SK-N-SH treated with all-trans-retinoic acid at 6 μM for 48 hours (cell line): ENCODE measurements around the gene PSAP.

Experiments
- ATAC-seq: fragments of 200-7000 bp; cut with Tn5 transposase; 3 replicates; pipeline ENCODE4 v1.9.1; 2020; ENCODE audit warnings: mild to moderate bottlenecking, moderate library complexity
- ARNTL ChIP-seq: fragments of 450-650 bp; formaldehyde crosslinking; IDR thresholded peaks from 2 replicates; pipeline ENCODE4 v1.5.0; 2020; ENCODE audit warnings: low read depth, mild to moderate bottlenecking, moderate library complexity, borderline replicate concordance
- BACH2 ChIP-seq: fragments of 250-450 bp; sonication (Bioruptor Pico); IDR thresholded peaks from 2 replicates; pipeline ENCODE4 v1.9.0; 2021; ENCODE audit warnings: mild to moderate bottlenecking, borderline replicate concordance
- CSDC2 ChIP-seq: fragments of 250-450 bp; sonication (Bioruptor Pico); IDR thresholded peaks from 2 replicates; pipeline ENCODE4 v1.5.0; 2020; ENCODE audit warnings: mild to moderate bottlenecking, moderate library complexity
- GLIS3 ChIP-seq: fragments of 250-450 bp; sonication (Bioruptor Pico); IDR thresholded peaks from 2 replicates; pipeline ENCODE4 v1.5.0; 2020; ENCODE audit warnings: mild to moderate bottlenecking, moderate library complexity
- ISL1 ChIP-seq: fragments of 250-450 bp; sonication (Bioruptor Pico); IDR thresholded peaks from 2 replicates; pipeline ENCODE4 v2.1.2; 2022; ENCODE audit warnings: mild to moderate bottlenecking, moderate library complexity
- POU6F1 ChIP-seq: fragments of 250-450 bp; sonication (Bioruptor Pico); IDR thresholded peaks from 2 replicates; pipeline ENCODE4 v1.8.0; 2021; ENCODE audit warnings: low read depth, mild to moderate bottlenecking, moderate library complexity, borderline replicate concordance
- PPARA ChIP-seq: fragments of 250-450 bp; sonication (Bioruptor Pico); IDR thresholded peaks from 2 replicates; pipeline ENCODE4 v1.5.0; 2020; ENCODE audit warnings: mild to moderate bottlenecking, borderline replicate concordance
- RARB ChIP-seq: fragments of 250-450 bp; sonication (Bioruptor Pico); IDR thresholded peaks from 2 replicates; pipeline ENCODE4 v1.8.0; 2021; ENCODE audit warnings: mild to moderate bottlenecking, moderate library complexity
- SNAI2 ChIP-seq: fragments of 250-450 bp; sonication (Bioruptor Pico); IDR thresholded peaks from 2 replicates; pipeline ENCODE4 v1.5.0; 2020; ENCODE audit warnings: mild to moderate bottlenecking, moderate library complexity
- TCF4 ChIP-seq: fragments of 250-450 bp; sonication (Bioruptor Pico); IDR thresholded peaks from 2 replicates; pipeline ENCODE4 v1.8.0; 2021; ENCODE audit warnings: mild to moderate bottlenecking, moderate library complexity, borderline replicate concordance
- ZC3H10 ChIP-seq: fragments of 250-450 bp; sonication (Bioruptor Pico); IDR thresholded peaks from 2 replicates; pipeline ENCODE4 v1.5.1; 2021; ENCODE audit warnings: mild to moderate bottlenecking, moderate library complexity
- ZFP3 ChIP-seq: fragments of 250-450 bp; sonication (Bioruptor Pico); IDR thresholded peaks from 2 replicates; pipeline ENCODE4 v1.5.0; 2020; ENCODE audit warnings: mild to moderate bottlenecking, moderate library complexity
- ZFP30 ChIP-seq: fragments of 450-650 bp; formaldehyde crosslinking; IDR thresholded peaks from 2 replicates; pipeline ENCODE4 v1.5.0; 2022; ENCODE audit warnings: mild to moderate bottlenecking, moderate library complexity
- ZNF565 ChIP-seq: fragments of 450-650 bp; formaldehyde crosslinking; conservative IDR thresholded peaks from 2 replicates; pipeline ENCODE4 v1.5.0; 2020; ENCODE audit warnings: low read depth, mild to moderate bottlenecking, moderate library complexity
- ZNF70 ChIP-seq: fragments of 450-650 bp; formaldehyde crosslinking; IDR thresholded peaks from 2 replicates; pipeline ENCODE4 v1.5.0; 2020; ENCODE audit warnings: mild to moderate bottlenecking, moderate library complexity
- ZNF8 ChIP-seq: fragments of 450-650 bp; formaldehyde crosslinking; IDR thresholded peaks from 2 replicates; pipeline ENCODE4 v1.5.0; 2020; ENCODE audit warnings: mild to moderate bottlenecking, moderate library complexity
- TF ChIP-seq, protein P1 (sequence below): fragments of 250-450 bp; sonication (Bioruptor Pico); IDR thresholded peaks from 2 replicates; pipeline ENCODE4 v1.5.0; 2020; ENCODE audit warnings: mild to moderate bottlenecking, moderate library complexity
- TF ChIP-seq, protein P2 (sequence below): fragments of 250-450 bp; sonication (Bioruptor Pico); IDR thresholded peaks from 2 replicates; pipeline ENCODE4 v1.8.0; 2020; ENCODE audit warnings: mild to moderate bottlenecking, moderate library complexity, borderline replicate concordance

The PSAP gene

DNA sequence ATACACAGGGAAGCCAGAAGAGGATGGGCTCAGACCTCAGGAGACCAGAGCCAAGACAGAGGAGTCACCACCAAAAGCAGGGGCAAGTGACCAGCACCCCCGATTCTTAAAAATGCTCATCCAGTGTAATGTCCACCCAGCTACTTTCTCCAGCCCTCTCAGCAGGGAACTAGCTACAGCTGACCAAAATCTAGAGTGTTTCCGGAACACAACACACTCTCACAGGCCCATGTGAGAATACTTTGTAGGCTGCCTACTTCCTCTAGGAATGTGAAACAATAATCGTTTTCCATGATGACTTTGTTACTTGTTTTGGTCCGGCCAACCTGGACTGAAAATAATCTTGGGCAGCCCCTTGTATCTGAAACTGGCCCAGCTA, 14.5 kb downstream of the PSAP start:
- TF ChIP-seq ZC3H10 (CRISPR knock-in tag) (no peak), ARNTL (no peak), ZNF565 (CRISPR knock-in tag) (no peak), TCF4 (CRISPR knock-in tag) (no peak), ISL1 (CRISPR knock-in tag) (no peak), ZNF8 (CRISPR knock-in tag) (no peak), RARB (CRISPR knock-in tag) (no peak), POU6F1 (CRISPR knock-in tag) (no peak), ZFP30 (CRISPR knock-in tag) (no peak), PPARA (no peak), CSDC2 (CRISPR knock-in tag) (no peak)

DNA sequence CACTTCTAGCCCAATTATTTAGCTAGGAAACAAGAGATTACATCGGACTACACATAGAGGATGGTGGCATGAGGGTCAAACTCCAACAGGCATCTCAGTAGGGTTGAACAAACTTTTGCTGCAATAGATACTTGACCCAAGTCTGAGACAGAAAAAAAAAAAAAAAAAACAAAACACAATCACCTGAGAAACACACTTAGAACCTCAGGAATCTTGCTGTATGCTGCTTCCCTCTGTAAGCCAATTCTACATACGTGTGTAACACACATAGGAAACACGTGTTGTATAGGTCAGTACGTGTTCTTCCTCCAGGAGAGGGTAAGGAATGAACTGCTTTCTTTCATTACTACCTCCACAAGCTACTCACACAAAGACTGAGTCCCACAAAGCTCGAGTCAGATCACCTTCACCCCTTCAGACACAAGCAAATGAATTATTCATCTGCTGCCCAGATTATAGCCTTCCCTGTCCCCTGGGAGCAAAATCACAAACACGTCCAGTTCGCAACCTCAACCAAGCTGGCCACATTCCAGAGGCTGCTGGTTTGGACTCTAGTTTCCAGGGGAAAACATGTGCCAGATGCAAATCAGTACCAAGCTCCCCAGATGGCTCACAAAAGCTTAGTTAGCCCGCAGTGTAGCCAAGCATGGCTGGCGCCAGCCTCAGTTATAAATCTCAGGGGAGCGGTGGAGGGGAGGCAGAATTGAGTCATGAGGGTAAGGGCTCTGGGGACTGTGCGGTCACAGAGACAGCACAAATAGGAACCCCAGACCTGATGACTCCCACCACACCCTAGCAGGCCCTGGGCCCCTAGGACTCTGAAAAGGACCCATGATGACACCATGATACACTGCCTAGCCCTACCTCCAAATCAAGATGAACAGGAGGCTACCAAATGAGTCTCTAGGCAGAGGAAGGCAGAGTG, 15.1 kb downstream of the PSAP start:
- TF ChIP-seq GLIS3 (CRISPR knock-in tag) (no peak), ZNF565 (CRISPR knock-in tag) (0 out of 2 replicates have a peak, but pooled peaks have one; percentile 10), TCF4 (CRISPR knock-in tag) (peak; percentile 81), ZFP30 (CRISPR knock-in tag) (no peak), ZNF70 (CRISPR knock-in tag) (peak; percentile 94), ZNF8 (CRISPR knock-in tag) (peak; percentile 39; the same call in 1 of the 2 replicates), SNAI2 (CRISPR knock-in tag) (peak; percentile 62; the same call in 1 of the 2 replicates), PPARA (0 out of 2 replicates have a peak, but pooled peaks have one; percentile 23), ISL1 (CRISPR knock-in tag) (0 out of 2 replicates have a peak, but pooled peaks have one; percentile 25), ZFP3 (CRISPR knock-in tag) (0 out of 2 replicates have a peak, but pooled peaks have one; percentile 38)
- TF ChIP-seq, protein P1, sequence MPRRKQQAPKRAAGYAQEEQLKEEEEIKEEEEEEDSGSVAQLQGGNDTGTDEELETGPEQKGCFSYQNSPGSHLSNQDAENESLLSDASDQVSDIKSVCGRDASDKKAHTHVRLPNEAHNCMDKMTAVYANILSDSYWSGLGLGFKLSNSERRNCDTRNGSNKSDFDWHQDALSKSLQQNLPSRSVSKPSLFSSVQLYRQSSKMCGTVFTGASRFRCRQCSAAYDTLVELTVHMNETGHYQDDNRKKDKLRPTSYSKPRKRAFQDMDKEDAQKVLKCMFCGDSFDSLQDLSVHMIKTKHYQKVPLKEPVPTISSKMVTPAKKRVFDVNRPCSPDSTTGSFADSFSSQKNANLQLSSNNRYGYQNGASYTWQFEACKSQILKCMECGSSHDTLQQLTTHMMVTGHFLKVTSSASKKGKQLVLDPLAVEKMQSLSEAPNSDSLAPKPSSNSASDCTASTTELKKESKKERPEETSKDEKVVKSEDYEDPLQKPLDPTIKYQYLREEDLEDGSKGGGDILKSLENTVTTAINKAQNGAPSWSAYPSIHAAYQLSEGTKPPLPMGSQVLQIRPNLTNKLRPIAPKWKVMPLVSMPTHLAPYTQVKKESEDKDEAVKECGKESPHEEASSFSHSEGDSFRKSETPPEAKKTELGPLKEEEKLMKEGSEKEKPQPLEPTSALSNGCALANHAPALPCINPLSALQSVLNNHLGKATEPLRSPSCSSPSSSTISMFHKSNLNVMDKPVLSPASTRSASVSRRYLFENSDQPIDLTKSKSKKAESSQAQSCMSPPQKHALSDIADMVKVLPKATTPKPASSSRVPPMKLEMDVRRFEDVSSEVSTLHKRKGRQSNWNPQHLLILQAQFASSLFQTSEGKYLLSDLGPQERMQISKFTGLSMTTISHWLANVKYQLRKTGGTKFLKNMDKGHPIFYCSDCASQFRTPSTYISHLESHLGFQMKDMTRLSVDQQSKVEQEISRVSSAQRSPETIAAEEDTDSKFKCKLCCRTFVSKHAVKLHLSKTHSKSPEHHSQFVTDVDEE (CRISPR knock-in tag) = peak; percentile 81
- TF ChIP-seq, protein P2, sequence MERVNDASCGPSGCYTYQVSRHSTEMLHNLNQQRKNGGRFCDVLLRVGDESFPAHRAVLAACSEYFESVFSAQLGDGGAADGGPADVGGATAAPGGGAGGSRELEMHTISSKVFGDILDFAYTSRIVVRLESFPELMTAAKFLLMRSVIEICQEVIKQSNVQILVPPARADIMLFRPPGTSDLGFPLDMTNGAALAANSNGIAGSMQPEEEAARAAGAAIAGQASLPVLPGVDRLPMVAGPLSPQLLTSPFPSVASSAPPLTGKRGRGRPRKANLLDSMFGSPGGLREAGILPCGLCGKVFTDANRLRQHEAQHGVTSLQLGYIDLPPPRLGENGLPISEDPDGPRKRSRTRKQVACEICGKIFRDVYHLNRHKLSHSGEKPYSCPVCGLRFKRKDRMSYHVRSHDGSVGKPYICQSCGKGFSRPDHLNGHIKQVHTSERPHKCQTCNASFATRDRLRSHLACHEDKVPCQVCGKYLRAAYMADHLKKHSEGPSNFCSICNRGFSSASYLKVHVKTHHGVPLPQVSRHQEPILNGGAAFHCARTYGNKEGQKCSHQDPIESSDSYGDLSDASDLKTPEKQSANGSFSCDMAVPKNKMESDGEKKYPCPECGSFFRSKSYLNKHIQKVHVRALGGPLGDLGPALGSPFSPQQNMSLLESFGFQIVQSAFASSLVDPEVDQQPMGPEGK = no peak
- peak; percentile 64 for ATAC-seq

More for the DNA sequence above, 14.5 kb downstream of the PSAP start:
- no peak for ATAC-seq

GRCh38 chr10:71834343-71834674, 16.7 kb downstream of the PSAP start:
- no peak for ATAC-seq
- TF ChIP-seq BACH2 (CRISPR knock-in tag) (no peak), TCF4 (CRISPR knock-in tag) (no peak), CSDC2 (CRISPR knock-in tag) (no peak), ISL1 (CRISPR knock-in tag) (no peak), ZNF70 (CRISPR knock-in tag) (no peak), GLIS3 (CRISPR knock-in tag) (no peak)

- TF ChIP-seq CSDC2 (CRISPR knock-in tag) = no peak
- TF ChIP-seq POU6F1 (CRISPR knock-in tag) = no peak
- TF ChIP-seq BACH2 (CRISPR knock-in tag) = no peak
- TF ChIP-seq ZNF8 (CRISPR knock-in tag) = no peak
- TF ChIP-seq, protein P2 = no peak
- no peak for ATAC-seq
These were observed 17.4 kb downstream of the PSAP start for GRCh38 chr10:71833451-71834342.
